Measurements from ENCODE around the gene ZNF750.

Gene ZNF750

DNA sequence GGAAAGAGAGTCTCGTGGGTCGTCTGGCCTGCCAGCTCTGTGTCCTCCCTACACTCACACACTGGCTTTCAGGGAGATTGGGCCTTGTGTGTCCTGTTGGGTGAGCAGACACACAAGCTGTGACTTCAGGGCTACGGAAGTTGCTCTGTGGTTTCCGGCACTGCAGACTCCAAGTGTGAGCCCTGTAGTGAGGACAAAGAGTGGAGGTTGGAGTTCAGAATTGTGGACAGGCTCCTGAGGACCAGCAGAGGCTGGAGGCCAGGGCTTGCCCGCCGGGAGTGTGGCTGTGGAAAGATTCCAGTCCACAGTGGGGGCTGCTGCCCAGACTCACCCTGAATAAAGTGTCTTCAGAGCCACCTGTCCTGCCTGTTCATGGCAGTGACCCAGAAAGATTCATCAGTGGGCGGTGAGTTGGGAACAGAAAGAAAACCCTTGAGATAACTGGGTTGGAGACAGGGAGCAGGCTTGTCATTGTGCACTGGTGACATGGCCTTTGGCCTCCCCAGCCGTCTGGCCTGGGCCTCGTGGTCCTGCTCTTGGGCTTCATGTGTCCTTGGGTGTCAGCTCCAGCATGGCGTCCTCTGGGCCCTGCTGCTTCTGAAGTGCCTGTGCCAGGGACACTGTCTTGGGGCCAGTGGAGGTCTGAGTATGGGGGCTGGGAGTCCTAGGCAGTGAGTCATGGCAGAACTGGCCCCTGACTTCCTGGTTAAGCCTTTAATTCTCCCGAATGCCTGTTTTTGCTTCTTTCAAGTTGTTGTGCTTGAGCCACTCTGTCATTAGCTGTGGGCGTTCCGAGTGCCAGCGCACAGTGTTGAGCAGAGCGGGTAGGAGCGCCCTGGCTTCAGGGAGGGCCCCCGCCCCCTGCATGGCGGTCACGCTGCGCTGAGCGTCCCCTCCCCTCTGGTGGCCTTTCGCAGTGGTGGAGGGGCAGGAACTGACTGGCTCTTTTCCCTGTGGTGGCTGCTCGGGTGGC is 19.9 kb upstream of the ZNF750 start:
- peak; percentile 42 for DNase-seq (ENCODE audit: low read depth)

DNA sequence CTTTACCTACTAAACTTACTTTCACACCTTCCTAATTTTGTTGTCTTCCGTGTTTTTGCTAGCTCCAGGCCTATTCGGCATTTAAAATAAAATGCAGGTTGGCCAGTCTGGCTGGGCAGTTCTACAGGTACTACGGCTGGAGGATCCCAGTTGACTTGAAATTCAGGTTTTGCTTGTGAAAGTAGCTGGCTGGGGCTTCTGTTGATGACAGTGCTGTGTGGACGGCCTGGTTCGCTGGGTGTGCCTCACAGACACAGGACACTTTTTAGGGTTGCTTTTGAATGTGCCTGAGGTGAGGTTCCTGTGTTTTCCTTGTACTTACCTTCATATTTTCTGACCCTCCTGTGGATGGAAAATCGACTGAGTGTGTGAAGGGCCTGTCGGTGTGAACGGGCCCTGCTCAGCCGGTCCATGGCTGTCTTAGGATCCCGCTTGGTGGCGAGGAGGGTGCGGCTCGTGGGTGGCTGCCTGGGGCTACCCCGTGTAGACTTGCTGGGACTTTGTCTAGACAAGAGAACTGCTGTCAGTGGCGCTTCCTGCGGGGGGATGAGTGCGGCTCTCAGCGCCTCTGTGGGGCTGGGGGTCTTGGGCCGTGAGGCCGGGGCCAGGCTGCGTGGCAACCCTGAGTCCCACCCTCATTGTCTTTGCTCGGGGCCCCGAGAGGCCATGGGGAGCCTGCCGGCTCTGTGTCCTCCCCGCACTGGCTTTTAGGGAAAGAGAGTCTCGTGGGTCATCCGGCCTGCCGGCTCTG is 18.7 kb upstream of the ZNF750 start:
- no peak for DNase-seq (ENCODE audit: low read depth)

DNA sequence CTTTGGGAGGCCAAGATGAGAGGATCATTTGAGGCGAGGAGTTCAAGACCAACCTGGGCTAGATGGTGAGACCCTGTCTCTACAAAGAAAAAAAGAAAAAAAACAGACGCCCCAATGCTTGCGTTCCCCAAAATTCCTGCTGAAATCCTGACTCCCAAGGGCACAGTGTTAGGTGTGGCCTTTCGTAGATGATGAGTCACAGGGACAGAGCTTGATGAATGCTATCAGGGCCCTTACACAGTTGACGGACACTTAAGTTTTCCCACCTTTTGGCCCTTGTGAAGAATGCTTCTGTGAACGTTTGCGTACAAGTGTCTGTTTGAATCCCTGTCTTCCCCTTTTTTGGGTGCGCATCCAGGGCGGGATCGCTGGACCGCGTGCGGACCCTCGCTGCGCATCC is 16.5 kb upstream of the ZNF750 start:
- no peak for DNase-seq (ENCODE audit: low read depth)

DNA sequence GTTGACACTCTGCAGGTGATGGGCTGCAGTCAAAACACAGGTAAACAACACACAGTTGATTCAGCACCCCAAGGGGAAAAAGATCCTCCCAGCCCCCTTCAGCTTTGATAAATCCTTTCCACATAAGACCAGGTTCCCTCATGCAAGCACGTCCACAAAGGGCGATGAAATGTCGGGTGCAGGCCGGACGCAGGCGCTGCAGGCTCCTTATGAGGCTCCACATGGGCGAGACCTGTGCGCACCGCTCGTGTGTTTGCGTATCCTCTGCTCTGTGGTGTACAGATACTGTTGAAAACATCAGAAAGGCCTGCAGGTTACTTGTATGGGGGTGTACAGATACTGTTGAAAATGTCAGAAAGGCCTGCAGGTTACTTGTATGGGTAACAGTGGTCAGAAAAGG is 14.4 kb upstream of the ZNF750 start:
- DNase-seq (ENCODE audit: low read depth) = no peak

DNA sequence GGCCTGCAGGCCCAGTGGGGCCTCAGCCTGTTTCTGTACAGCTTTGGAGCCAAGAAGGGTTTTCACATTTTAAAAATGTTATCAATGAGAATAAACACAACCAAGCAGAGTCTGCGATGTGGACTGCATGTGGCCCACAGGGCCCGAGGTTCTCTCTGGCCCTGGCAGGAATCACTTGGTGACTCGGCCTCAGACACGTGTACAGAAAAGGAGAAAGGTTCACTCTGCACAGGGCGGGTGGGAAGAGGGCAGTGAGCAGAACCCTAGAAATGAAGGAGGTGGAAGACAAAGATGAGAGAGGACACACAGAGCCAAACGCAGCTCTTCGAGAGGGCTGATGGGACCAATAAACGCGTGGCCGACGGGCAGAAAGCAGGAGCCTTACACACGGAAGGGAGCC is 11.6 kb upstream of the ZNF750 start:
- DNase-seq (ENCODE audit: low read depth) = no peak

DNA sequence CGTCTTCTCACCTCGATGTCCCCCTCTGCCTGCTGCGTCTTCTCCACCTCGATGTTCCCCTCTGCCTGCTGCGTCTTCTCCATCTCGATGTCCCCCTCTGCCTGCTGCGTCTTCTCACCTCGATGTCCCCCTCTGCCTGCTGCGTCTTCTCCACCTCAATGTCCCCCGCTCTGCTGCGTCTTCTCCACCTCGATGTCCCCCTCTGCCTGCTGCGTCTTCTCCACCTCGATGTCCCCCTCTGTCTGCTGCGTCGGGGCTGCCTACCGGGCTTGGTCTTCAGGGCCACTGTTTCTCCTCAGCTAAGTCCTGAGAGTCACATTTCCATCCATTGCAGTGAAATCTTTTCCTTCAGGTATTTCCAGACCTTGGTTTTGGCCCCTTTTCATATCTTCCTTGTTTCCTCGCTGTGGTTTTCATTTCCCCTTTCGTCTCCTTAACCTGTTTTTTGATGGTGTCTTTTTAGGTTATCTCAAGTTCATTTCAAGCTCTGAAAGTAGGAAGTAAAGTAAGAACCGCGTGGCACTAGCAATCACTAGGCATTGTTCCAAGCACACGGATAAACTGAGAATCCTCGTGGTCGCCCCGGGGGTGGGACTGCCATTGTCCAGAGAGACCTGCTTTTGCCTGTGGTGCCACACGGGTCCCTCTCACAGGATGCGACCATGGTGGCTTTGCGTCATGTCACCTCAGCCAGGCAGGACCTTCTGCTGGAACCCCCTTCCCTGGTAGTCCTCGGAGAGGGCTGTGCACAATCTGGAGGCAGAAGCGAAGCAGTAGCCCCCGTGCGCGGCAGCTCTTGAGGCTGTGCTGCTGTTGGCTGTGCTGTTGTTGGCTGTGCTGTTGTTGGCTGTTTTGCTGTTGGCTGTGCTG is 9.5 kb upstream of the ZNF750 start:
- no peak for DNase-seq (ENCODE audit: low read depth)

DNA sequence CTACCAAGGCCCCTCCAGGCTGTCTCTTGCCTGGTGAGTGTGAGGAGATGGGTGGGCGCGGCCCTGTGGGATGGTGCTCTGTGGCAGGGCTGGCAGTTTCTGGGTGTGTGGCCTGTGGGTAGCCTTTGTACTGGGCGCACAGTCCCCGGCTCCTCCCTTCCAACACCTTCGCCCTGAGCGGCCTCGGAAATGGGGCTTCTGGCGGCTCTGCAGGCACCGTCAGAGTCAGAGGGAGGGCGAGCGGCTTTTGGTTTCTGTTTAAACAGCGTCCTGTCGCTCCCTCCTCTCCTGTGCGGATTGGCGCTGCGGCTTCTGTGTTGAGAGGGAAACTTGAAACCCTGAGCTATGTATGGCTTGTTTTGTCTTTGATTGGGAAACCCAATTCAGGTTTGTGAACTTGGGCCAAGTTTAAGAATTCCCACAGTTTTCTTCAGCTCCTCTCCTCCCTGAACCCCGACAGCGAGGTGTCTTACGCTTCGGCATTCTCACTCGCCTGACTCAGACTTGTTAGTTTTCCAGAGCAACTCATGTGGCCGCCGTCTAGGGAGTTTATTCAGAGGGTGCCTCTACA is 8.3 kb upstream of the ZNF750 start:
- peak; percentile 21 for DNase-seq (ENCODE audit: low read depth)

DNA sequence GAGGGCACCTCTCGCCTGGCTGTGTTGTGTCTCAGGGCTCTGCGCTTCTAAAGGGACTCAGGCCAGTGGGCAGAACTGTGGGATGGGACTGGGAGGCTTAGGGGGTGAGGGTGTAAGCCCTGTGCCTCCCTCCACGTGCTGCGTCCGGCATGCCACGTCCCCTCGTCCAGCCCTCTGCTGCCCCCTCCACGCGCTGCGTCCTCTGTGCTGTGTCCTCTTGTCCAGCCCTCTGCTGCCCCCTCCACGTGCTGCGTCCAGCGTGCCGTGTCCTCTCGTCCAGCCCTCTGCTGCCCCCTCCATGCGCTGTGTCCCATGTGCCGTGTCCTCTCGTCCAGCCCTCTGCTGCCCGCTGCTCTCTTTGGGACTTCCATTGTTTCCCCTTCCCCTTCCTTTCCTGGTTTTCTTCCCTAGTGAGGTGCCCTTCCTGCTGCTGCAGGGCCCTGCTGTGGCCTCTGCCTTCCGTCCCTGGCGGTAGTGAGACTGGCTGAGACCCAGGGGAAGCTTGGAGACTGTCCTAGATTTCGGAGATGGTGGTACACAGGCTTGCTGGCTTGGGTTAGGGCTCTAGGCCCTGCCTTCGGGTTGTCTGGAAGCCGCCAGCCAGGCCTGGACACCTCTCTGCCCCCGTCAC is 6.4 kb upstream of the ZNF750 start:
- no peak for DNase-seq (ENCODE audit: low read depth)

DNA sequence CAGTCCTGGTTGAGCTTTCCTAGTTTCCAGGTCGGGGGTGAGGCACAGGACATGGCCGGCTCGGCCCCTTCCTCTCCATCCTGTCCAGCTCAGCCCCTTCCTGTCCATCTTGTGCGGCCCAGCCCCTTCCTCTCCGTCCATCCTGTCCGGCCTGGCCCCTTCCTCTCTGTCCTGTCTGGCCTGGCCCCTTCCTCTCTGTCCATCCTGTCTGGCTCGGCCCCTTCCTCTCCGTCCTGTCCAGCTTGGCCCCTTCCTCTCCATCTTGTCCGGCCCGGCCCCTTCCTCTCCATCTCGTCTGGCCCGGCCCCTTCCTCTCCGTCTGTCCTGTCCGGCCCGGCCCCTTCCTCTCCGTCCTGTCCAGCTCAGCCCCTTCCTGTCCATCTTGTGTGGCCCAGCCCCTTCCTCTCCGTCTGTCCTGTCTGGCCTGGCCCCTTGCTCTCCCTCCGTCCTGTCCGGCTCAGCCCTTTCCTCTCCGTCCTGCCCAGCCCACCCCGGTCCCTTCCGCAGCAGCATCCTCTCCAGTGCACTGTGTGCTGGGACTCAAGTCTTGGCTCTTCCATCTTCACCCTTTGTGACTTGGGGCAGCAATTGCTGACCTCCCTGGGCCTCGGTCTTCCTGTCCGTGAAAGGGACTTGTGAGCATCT is 5.5 kb upstream of the ZNF750 start:
- no peak for DNase-seq (ENCODE audit: low read depth)

DNA sequence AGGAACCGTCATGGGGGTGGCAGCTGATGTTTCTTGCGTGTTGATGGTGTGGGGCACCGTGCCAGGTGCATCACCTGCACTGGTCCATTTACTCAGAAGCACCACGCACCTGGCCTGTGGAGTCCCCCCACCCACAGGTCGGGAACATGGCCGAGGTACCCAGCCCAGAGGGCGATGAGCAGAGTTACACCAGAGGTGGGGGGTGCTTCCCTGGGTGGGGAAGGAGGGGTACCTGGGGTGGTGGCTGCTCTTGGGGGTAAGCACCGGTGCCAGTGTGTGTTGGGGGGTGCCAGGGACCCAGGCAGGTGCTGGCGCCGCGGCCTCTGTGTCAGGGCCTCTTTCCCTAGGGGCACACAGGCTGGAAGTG is 5.0 kb upstream of the ZNF750 start:
- DNase-seq (ENCODE audit: low read depth) = no peak

DNA sequence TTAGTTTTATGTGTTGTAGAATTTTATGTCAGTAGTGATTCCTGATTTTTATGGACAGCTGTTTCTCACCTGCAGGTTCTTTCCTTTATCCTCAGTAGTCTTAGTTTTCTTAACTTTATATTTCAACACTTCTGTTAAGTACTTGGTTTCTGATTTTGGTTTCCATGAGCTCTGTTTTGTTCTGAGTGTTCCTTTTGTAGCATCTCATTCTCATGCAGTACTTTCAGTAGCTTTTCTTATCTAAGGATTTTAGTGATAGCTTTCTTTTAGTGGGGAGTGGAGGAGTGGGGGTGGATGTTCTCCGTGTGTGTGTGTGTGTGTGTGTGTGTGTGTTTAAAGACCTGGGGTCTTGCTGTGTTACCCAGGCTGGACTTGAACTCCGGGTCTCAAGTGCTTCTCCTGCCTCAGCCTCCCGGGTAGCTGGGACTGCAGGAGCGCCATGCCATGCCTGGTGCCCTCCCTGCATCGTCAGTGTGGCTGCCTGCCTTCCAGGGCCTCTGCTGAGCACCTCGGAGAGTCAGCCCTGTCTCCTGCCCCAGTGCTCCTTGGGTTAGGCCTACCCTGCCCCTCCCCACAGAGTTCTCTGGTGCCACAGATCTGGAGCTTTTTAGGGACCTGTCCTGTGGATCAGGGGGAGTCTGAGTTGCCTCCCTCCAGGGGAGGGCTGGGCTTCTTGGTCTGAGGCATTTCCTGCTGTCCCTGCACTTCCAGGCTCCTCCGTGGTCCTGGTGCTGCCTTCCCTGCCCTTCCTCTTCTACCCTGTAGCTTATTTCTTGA is 4.3 kb upstream of the ZNF750 start:
- DNase-seq (ENCODE audit: low read depth) = no peak

DNA sequence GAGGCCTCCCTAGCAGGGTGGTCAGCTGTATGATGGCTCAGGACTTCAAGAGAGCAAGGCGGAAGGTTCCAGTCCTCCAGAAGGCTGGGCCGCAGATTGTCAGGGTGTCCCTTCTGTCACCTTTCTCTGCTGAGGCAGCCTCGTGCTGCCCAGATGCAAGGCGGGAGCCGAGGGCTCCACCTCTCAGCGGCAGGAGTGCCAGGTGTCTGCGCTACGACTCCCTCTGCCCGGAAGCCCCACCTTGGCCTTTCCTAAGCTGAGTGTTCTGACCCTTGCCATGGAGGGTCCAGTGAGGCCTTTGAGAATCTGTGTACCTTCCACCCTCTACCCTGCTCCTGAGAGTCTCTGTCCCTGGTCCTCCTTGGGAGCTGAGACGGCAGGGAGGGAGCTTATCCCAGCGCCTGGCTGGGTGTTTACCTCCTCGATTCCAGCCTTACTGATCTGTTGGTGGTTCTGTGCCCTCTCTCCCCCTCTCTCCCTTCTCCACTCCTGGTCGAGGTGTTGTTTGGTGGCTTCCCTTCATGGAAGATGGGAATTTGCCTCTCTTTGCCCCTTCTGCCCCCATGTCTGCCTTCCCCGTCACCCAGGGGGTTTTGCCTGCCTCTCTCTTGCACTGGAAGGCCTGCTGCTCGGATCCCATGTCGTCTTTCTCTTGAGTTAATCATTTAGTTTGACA is 2.2 kb upstream of the ZNF750 start:
- DNase-seq (ENCODE audit: low read depth) = no peak

DNA sequence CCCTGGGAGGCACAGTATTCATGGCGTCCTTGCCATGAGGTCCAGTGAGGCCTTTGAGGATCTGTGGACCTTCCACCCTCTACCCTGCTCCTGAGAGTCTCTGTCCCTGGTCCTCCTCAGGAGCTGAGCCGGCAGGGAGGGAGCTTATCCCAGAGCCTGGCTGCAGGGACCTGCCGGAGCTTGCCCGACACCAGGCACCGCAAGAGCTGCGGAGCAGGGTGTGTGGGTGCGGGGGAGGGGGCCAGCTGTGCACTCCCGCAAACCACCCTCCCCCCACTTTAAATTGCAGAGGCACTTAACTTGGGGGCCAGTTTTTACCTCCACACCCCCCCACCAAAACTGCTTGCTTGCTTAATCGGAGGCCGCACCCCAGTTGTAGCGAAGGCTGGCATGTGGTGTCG is 609 bp upstream of the ZNF750 start:
- no peak for DNase-seq (ENCODE audit: low read depth)

DNA sequence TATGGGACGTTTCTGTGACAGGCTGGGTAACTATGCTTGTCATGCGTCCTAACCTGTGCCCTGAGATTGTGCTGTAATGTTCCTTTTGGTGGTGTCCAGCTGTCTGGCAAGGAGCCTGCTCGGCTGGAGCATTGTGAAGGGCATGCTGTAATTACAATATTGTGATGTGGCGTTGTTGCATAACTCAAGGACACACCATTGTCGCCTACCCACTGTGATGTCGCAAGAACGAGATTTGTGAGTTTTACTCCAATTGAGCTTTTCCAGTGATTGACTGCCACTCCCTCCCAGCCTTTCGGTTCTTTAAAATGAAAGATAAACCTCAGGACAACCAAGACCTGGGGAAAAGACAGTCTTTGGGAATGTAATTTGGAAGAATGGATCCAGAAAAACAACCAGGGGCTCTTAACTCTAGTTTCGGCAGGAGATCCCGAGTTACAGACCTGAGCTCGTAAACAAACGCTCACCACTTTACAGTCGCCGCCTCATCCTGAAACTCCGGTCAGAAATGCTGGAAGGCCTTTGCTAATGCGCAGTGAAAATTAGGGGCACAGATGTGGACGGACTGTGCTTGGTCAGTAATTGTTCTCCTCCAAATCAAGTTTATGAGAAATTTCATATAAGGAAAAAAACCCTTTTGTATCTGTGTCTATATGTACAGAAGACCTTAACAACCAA is 1.3 kb downstream of the ZNF750 start:
- DNase-seq (ENCODE audit: low read depth) = no peak

DNA sequence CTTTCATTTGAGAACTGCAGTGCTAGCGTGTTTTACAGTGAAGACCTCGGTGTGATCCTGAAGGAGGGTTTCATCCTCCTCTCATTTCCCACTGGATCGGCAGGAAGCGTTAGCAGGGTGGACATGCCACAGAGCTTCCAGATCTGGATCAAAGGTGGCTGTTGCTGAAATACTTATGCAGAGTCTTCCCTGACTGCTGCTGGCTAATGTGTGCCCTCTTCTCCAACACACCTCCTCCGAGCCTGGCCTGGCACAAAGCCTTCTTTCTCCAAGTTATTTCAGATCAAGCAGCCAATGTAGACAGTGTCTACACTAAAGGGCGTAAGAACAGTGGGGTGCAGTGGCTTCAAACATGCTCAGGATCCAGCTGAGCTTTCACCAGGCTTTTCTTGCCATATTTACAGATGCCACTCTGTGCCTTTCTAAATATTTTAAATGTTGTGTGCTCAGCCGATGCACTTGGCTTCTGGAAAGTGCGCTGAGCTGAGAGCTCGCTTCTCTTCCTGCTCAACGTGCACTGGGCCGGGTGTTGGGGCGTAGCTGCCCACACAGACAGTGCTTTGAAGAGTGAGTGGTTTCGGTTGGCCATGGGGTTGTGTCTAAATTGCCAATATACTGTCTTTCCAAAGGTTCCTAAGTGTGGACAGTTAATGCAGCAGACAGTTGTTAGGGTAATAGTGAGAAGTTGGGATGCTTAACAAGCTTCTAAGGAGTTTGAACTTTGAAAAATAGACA is 2.1 kb downstream of the ZNF750 start:
- no peak for DNase-seq (ENCODE audit: low read depth)

DNA sequence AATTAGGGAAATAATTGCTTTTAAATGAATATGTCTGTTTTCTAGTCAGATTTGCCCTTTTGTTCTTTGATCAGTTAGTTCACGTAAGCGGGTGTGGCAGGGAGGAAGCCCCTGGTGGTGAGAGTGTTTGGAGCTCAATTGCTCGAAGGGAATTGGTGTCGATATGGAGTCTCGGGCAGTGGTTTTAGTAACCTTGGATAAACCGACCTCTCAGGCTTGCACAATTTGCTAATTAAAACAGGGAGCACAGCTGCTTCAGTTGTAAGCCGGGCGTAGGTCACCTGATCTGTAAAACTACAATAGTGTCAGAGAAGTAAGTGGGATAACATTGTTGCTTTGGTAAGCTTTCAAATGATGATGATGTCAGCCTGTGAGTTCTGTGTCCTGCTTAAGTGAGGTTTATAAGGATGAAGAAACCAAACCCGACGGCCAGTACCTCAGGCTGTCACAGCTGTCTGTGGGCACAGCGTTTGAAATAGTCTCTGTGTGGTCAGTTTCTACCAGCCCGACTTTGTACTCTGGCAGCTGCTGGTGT is 2.9 kb downstream of the ZNF750 start:
- no peak for DNase-seq (ENCODE audit: low read depth)

DNA sequence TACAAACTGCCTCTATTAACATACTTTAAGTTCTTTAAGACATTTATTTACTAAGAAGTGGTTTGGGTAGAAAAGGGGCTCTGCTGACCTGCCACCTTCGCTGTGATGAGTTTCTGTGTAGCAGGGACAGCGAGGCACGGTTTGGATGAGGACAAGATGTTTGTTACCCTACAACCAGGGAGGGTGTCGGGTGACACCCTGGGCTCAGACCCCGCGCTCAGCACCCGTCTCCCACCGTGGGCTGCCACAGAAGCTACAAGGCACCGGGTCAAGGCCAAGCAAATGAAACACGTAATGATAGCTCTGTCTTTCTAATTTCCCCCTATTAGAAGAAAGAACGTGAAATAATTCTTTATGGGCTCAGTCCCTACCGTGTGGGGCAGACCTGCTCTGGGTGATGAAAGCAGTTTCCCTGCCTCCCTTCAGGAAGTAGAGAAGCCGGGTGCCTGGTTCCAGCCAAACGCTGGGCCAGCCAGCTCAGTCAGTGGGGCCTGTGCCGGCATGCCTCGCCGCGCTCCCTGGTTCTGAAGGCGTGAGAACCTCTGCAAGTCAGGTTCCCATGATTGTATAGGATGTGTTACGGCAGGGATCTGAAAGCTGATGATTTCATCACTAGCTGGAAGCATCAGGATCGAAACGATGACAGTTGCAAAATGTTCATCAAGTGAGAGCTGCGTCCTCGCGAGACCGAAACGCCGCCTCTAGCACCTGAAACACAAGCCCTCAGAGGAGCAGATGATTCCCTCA is 3.9 kb downstream of the ZNF750 start:
- no peak for DNase-seq (ENCODE audit: low read depth)

Measured in activated T-helper 9 cell treated with anti-CD3 and anti-CD28 coated beads, Interleukin-2, amount 50 U/mL, for 16 hours (primary cell).